Measurements from ENCODE around the gene AP1M2.

The AP1M2 gene

GRCh38 chr19:10587022-10587838 is at the start of gene AP1M2:
AP1M2 (minus strand) TSS chr19:10587312; CDS start chr19:10587231, 81 bp downstream.
- no peak within 1 kb of the TSS for H3K4me3 ChIP-seq (ENCODE audit: low read depth, low read length)
- no peak within 1 kb of the TSS for H3K27ac ChIP-seq
- H3K9me3 ChIP-seq (ENCODE audit: severe bottlenecking): no peaks in the 10 kb centered on the region
- DNase-seq: no peak
- H3K36me3 ChIP-seq: no peaks in the 10 kb centered on the region
- no peaks in the 10 kb centered on the region for H3K27me3 ChIP-seq (ENCODE audit: insufficient read depth, low read depth, severe bottlenecking)
- TF ChIP-seq, protein P1, sequence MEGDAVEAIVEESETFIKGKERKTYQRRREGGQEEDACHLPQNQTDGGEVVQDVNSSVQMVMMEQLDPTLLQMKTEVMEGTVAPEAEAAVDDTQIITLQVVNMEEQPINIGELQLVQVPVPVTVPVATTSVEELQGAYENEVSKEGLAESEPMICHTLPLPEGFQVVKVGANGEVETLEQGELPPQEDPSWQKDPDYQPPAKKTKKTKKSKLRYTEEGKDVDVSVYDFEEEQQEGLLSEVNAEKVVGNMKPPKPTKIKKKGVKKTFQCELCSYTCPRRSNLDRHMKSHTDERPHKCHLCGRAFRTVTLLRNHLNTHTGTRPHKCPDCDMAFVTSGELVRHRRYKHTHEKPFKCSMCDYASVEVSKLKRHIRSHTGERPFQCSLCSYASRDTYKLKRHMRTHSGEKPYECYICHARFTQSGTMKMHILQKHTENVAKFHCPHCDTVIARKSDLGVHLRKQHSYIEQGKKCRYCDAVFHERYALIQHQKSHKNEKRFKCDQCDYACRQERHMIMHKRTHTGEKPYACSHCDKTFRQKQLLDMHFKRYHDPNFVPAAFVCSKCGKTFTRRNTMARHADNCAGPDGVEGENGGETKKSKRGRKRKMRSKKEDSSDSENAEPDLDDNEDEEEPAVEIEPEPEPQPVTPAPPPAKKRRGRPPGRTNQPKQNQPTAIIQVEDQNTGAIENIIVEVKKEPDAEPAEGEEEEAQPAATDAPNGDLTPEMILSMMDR (IDR thresholded peaks at IDR 0.05; ENCODE audit: low read depth, low read length): no peak

DNA sequence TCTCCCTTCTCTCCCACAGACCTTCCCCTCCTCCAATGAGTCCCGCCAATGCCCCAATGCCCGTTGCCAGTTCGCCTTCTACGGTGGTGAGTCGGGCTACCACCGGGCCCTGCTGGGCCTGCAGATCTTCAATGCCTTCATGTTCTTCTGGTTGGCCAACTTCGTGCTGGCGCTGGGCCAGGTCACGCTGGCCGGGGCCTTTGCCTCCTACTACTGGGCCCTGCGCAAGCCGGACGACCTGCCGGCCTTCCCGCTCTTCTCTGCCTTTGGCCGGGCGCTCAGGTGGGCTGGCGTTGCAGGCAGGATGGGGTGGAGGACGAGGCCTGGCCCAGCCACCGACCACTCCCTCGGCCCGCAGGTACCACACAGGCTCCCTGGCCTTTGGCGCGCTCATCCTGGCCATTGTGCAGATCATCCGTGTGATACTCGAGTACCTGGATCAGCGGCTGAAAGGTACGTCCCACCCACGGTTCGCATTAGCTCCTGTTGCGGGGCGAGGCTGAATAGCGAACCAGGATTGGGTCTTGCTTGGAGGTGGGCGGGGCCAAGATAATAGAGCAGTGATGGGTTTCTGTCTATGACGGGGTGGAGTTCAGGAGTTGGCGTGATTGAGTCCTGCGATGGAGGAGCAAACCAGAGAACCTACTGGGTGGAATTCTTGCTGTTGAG is 49.3 kb upstream of the AP1M2 start:
- no peaks in the 10 kb centered on the region for H3K27me3 ChIP-seq (ENCODE audit: insufficient read depth, low read depth, severe bottlenecking)
- peaks cover 82% of the 10 kb centered on the region for H3K36me3 ChIP-seq
- TF ChIP-seq, protein P1 (IDR thresholded peaks at IDR 0.05; ENCODE audit: low read depth, low read length): no peak
- DNase-seq: no peak
- H3K9me3 ChIP-seq (ENCODE audit: severe bottlenecking): no peaks in the 10 kb centered on the region
- H3K4me3 ChIP-seq (ENCODE audit: low read depth, low read length): no peak overlapping the region
- no peak overlapping the region for H3K27ac ChIP-seq

- no peak for DNase-seq
- no peak overlapping the region for H3K4me3 ChIP-seq (ENCODE audit: low read depth, low read length)
- peaks cover 84% of the 10 kb centered on the region for H3K36me3 ChIP-seq
- TF ChIP-seq, protein P1 (IDR thresholded peaks at IDR 0.05; ENCODE audit: low read depth, low read length): no peak
- H3K27me3 ChIP-seq (ENCODE audit: insufficient read depth, low read depth, severe bottlenecking): no peaks in the 10 kb centered on the region
- no peaks in the 10 kb centered on the region for H3K9me3 ChIP-seq (ENCODE audit: severe bottlenecking)
- H3K27ac ChIP-seq: no peak overlapping the region
Measured at GRCh38 chr19:10634963-10635362, 47.9 kb upstream of the AP1M2 start.

- H3K36me3 ChIP-seq: peaks cover 83% of the 10 kb centered on the region
- H3K9me3 ChIP-seq (ENCODE audit: severe bottlenecking): no peaks in the 10 kb centered on the region
- no peak overlapping the region for H3K27ac ChIP-seq
- no peak for DNase-seq
- H3K27me3 ChIP-seq (ENCODE audit: insufficient read depth, low read depth, severe bottlenecking): no peaks in the 10 kb centered on the region
- TF ChIP-seq, protein P1 (IDR thresholded peaks at IDR 0.05; ENCODE audit: low read depth, low read length): no peak
- no peak overlapping the region for H3K4me3 ChIP-seq (ENCODE audit: low read depth, low read length)
Measured at GRCh38 chr19:10634430-10634829, 47.3 kb upstream of the AP1M2 start.

DNA sequence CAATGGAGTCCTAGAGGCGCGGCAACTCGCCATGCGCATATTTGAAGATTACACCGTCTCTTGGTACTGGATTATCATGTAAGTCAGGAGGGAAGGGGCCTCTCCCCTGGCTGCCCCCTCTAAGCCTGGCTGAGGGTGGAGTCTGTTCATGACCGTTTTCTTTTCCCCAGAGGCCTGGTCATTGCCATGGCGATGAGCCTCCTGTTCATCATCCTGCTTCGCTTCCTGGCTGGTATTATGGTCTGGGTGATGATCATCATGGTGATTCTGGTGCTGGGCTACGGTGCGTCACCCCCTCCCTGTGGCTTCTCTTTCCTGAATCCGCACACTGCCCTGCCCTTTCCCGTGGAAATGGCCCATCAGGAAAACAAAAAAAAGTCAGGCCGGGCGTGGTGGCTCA is 44.8 kb upstream of the AP1M2 start:
- no peaks in the 10 kb centered on the region for H3K27me3 ChIP-seq (ENCODE audit: insufficient read depth, low read depth, severe bottlenecking)
- no peaks in the 10 kb centered on the region for H3K9me3 ChIP-seq (ENCODE audit: severe bottlenecking)
- H3K4me3 ChIP-seq (ENCODE audit: low read depth, low read length): no peak overlapping the region
- peaks cover 80% of the 10 kb centered on the region for H3K36me3 ChIP-seq
- no peak for DNase-seq
- H3K27ac ChIP-seq: no peak overlapping the region
- TF ChIP-seq, protein P1 (IDR thresholded peaks at IDR 0.05; ENCODE audit: low read depth, low read length): no peak

Data from WERI-Rb-1 (cell line).